ENCODE measurements around the gene KRTAP5-8. TPM values are rescaled to one million over a fixed set of nuclear protein-coding genes. Genes with fewer than 3 reads are reported as not detected.
"Not testable (repeated sequence)": the region's sequence is repeated elsewhere in the genome, so short reads cannot be mapped to it uniquely, and the experiment has no call there.

Gene KRTAP5-8
- total and polyA plus RNA-seq, 7 donors = 0.29 TPM; not detected in 6

GRCh38 chr11:71572811-71573210, 35.0 kb downstream of the KRTAP5-8 start:
- Histone ChIP-seq H3K9me3 (no peaks in the 10 kb centered on the region), H3K4me1 (peaks cover 0 to 8% (median 3%) of the 10 kb centered on the region in 4 donors), H3K36me3 (no peaks in the 10 kb centered on the region), H3K27ac (no peak overlapping the region), H3K27me3 (peaks cover 0 to under 1% (median 0%) of the 10 kb centered on the region in 3 donors), H3K4me3 (no peak overlapping the region)
- TF ChIP-seq CTCF (IDR thresholded peaks at IDR 0.05) (no peak), EP300 (IDR thresholded peaks at IDR 0.05) (no peak), POLR2A (IDR thresholded peaks at IDR 0.05) (no peak), POLR2AphosphoS5 (IDR thresholded peaks at IDR 0.05) (no peak)
- 84 to 89% methylated on average over 11 of the region's 11 CpGs for WGBS, 2 donors
- no peak for DNase-seq
- intact Hi-C loops (cut with DNase I) = no loop called here

- intact Hi-C loops (cut with DNase I) = no loop called here
- Histone ChIP-seq H3K27me3 (peaks cover 0 to 6% (median 0%) of the 10 kb centered on the region in 3 donors), H3K36me3 (no peaks in the 10 kb centered on the region), H3K4me1 (no peaks in the 10 kb centered on the region), H3K4me3 (no peak overlapping the region), H3K9me3 (no peaks in the 10 kb centered on the region), H3K27ac (no peak overlapping the region)
- WGBS, 2 donors = 84 to 87% methylated on average over 5 of the region's 5 CpGs
- DNase-seq = no peak
- TF ChIP-seq EP300 (IDR thresholded peaks at IDR 0.05) (no peak), CTCF (IDR thresholded peaks at IDR 0.05) (no peak), POLR2AphosphoS5 (IDR thresholded peaks at IDR 0.05) (no peak), POLR2A (IDR thresholded peaks at IDR 0.05) (no peak)
Observed at GRCh38 chr11:71574418-71574817, 36.6 kb downstream of the KRTAP5-8 start.

GRCh38 chr11:71575723-71576424, 38.0 kb downstream of the KRTAP5-8 start:
- no peak for DNase-seq
- Histone ChIP-seq H3K27me3 (peaks cover 0 to 6% (median 0%) of the 10 kb centered on the region in 3 donors), H3K36me3 (no peaks in the 10 kb centered on the region), H3K27ac (no peak overlapping the region), H3K9me3 (no peaks in the 10 kb centered on the region), H3K4me3 (no peak overlapping the region), H3K4me1 (peaks cover 0 to 8% (median 0%) of the 10 kb centered on the region in 4 donors)
- intact Hi-C loops (cut with DNase I) = no loop called here
- TF ChIP-seq POLR2A (IDR thresholded peaks at IDR 0.05) (no peak), CTCF (IDR thresholded peaks at IDR 0.05) (no peak), EP300 (IDR thresholded peaks at IDR 0.05) (no peak)
- 80 to 85% methylated on average over 4 of the region's 4 CpGs for WGBS, 2 donors

- 92 to 94% methylated on average over 39 of the region's 41 CpGs for WGBS, 2 donors
Observed at GRCh38 chr11:71576688-71577465, 39.1 kb downstream of the KRTAP5-8 start.

GRCh38 chr11:71577469-71578004, 39.7 kb downstream of the KRTAP5-8 start:
- intact Hi-C loops (cut with DNase I) = no loop called here
- 90 to 93% methylated on average over 7 of the region's 7 CpGs for WGBS, 2 donors
- H3K27me3 ChIP-seq = peaks cover 0 to 6% (median 0%) of the 10 kb centered on the region in 3 donors
- no peak overlapping the region for H3K4me3 ChIP-seq
- H3K9me3 ChIP-seq = no peaks in the 10 kb centered on the region
- DNase-seq = no peak
- no peak for TF ChIP-seq EP300 (IDR thresholded peaks at IDR 0.05)
- TF ChIP-seq POLR2A (IDR thresholded peaks at IDR 0.05) = no peak
- no peak for TF ChIP-seq CTCF (IDR thresholded peaks at IDR 0.05)
- no peak for TF ChIP-seq POLR2AphosphoS5 (IDR thresholded peaks at IDR 0.05)
- peaks cover 0 to 8% (median 0%) of the 10 kb centered on the region in 4 donors for H3K4me1 ChIP-seq
- H3K36me3 ChIP-seq = no peaks in the 10 kb centered on the region
- H3K27ac ChIP-seq = no peak overlapping the region

More at GRCh38 chr11:71576688-71577465, 39.1 kb downstream of the KRTAP5-8 start:
- H3K4me3 ChIP-seq; H3K27me3 ChIP-seq; H3K27ac ChIP-seq; DNase-seq; H3K4me1 ChIP-seq; H3K9me3 ChIP-seq; intact Hi-C loops (cut with DNase I); H3K36me3 ChIP-seq: not testable (repeated sequence)

GRCh38 chr11:71579513-71579912, 41.7 kb downstream of the KRTAP5-8 start:
- WGBS, 2 donors = 64 to 66% methylated on average over 7 of the region's 7 CpGs
- H3K36me3 ChIP-seq; H3K4me1 ChIP-seq; H3K27me3 ChIP-seq; intact Hi-C loops (cut with DNase I); H3K27ac ChIP-seq; DNase-seq; H3K9me3 ChIP-seq; H3K4me3 ChIP-seq: not testable (repeated sequence)
